HepG2 (cell line): ENCODE results near the gene KCTD5. TPM values are rescaled to one million over a fixed set of nuclear protein-coding genes. Genes with fewer than 3 reads are reported as not detected.

Experiments used
- BRCA1 ChIP-seq: sonication (generic); formaldehyde crosslinking; IDR thresholded peaks from 2 replicates; pipeline ENCODE4 v1.4.0; 2020; ENCODE audit warnings: missing genetic modification reagents
- CHD4 ChIP-seq: fragments of 200-600 bp; sonication (generic); IDR thresholded peaks from 2 replicates; pipeline ENCODE4 v1.7.0; 2017; ENCODE audit warnings: mild to moderate bottlenecking, low read length, borderline replicate concordance
- NFIC ChIP-seq: IDR thresholded peaks from 2 replicates; pipeline ENCODE4 v1.6.1; 2012; ENCODE audit warnings: mild to moderate bottlenecking, low read length, inconsistent platforms
- PHB2 ChIP-seq: fragments of 450-650 bp; IDR thresholded peaks from 2 replicates; pipeline ENCODE4 v1.6.1; 2018; ENCODE audit not compliant: partially characterized antibody
- SP140L ChIP-seq: sonication (generic); formaldehyde crosslinking; IDR thresholded peaks from 2 replicates; pipeline ENCODE4 v1.4.0; 2020; ENCODE audit warnings: missing genetic modification reagents, borderline replicate concordance
- ZBTB33 ChIP-seq: sonication (generic); formaldehyde crosslinking; IDR thresholded peaks from 2 replicates; pipeline ENCODE4 v1.4.0; 2020; ENCODE audit warnings: missing genetic modification reagents
- ZNF3 ChIP-seq: IDR thresholded peaks from 2 replicates; pipeline ENCODE4 v1.7.0; 2017; ENCODE audit warnings: inconsistent platforms
- ZNF431 ChIP-seq: sonication (generic); formaldehyde crosslinking; IDR thresholded peaks from 2 replicates; pipeline ENCODE4 v1.9.0; 2022; ENCODE audit warnings: missing genetic modification reagents, low read depth, mild to moderate bottlenecking, borderline replicate concordance
- ZNF629 ChIP-seq: sonication (generic); formaldehyde crosslinking; conservative IDR thresholded peaks from 2 replicates; pipeline ENCODE4 v1.5.0; 2020; ENCODE audit warnings: missing genetic modification reagents
- ZNF704 ChIP-seq: sonication (generic); formaldehyde crosslinking; IDR thresholded peaks from 2 replicates; pipeline ENCODE4 v1.8.1; 2023; ENCODE audit warnings: mild to moderate bottlenecking, inconsistent platforms, moderate library complexity, missing genetic modification reagents, borderline replicate concordance
- ZNF766 ChIP-seq: sonication (generic); formaldehyde crosslinking; IDR thresholded peaks from 2 replicates; pipeline ENCODE4 v1.5.0; 2020; ENCODE audit warnings: missing genetic modification reagents, borderline replicate concordance
- ZNF781 ChIP-seq: sonication (generic); formaldehyde crosslinking; IDR thresholded peaks from 2 replicates; pipeline ENCODE4 v1.5.1; 2020; ENCODE audit warnings: borderline replicate concordance, mild to moderate bottlenecking, missing genetic modification reagents; ENCODE audit errors: not compliant biosample characterization
- ZNF878 ChIP-seq: sonication (generic); formaldehyde crosslinking; IDR thresholded peaks from 2 replicates; pipeline ENCODE4 v1.8.1; 2023; ENCODE audit warnings: mild to moderate bottlenecking, missing genetic modification reagents, moderate library complexity
- polyA plus RNA-seq, 8 experiments: library from polyadenylated mRNA; depleted of rRNA in 3 of 8; stranded (reverse) in 7 of 8; unstranded in 1 of 8; fragments of >200 nt; fragmentation: Illumina TruSeq in 4 of 8; extraction: Trizol in 4 of 8; gene quantifications; 2 replicates each; pipeline versions ENCODE4 v1.2.1 to v1.2.3, GENCODE V29; 2011 to 2016; ENCODE audit warnings: low read depth in 4 of 8, missing spikeins in 1 of 8, mixed read lengths in 1 of 8; ENCODE audit not compliant: insufficient read depth in 1 of 8
- total RNA-seq, 5 experiments: library from RNA; depleted of rRNA; stranded (reverse); fragments of >200 nt; fragmentation: Illumina TruSeq; extraction: Trizol; gene quantifications; 2 replicates each; pipeline ENCODE4 v1.2.3, GENCODE V29; 2016; ENCODE audit warnings: low read depth in 1 of 5
- TF ChIP-seq, protein P1 (sequence below): sonication (generic); formaldehyde crosslinking; conservative IDR thresholded peaks from 2 replicates; pipeline ENCODE4 v1.4.0; 2020; ENCODE audit warnings: missing genetic modification reagents
- TF ChIP-seq, protein P2 (sequence below): sonication (generic); formaldehyde crosslinking; conservative IDR thresholded peaks from 2 replicates; pipeline ENCODE4 v1.5.0; 2020; ENCODE audit warnings: missing genetic modification reagents

KCTD5 gene
- total and polyA plus RNA-seq, 2 of the 13 experiments (the other 11 are each of a cell fraction or from before 2014, with no cell fraction given) = 25.4 to 29.8 TPM

DNA sequence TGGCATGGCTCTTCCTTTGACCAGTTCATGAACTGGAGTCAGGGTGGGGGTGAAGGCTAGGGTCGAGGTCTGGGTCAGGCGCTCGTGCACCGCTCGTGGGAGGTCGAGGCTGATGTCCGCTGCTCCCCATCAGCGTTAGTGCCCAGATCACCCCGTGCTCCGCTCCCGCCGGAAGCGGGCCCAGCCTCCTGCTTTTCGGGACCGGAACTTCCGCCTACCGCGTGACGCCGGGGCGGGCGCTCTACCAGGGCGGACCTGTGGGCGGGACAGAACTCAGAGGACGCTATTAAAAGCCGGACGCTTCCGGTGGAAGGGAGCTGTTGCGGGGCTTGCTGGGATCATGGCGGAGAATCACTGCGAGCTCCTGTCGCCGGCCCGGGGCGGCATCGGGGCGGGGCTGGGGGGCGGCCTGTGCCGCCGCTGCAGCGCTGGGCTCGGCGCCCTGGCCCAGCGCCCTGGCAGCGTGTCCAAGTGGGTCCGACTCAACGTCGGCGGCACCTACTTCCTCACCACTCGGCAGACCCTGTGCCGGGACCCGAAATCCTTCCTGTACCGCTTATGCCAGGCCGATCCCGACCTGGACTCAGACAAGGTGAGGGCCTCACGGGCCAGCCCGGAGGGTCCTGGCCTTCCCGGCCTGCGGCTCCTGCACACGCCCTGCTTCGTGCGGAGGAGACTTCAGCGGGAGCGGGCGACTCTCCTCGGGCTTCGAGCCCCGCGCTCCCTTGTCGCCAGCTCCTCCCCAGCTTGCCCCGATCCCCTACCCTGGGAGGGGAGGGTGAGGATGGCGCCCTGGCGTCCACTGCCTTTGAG lies at the start of gene KCTD5 (continued):
- TF ChIP-seq ZNF3 = no peak
- no peak for TF ChIP-seq CHD4
- no peak for TF ChIP-seq PHB2
- TF ChIP-seq BRCA1 (CRISPR knock-in tag) = peak; percentile 89
- peak; percentile 81; the same call in 1 of the 2 replicates for TF ChIP-seq ZNF704 (CRISPR knock-in tag)
- TF ChIP-seq SP140L (CRISPR knock-in tag) = peak; percentile 85; the same call in 1 of the 2 replicates
- TF ChIP-seq NFIC = no peak; the same call in 1 of the 2 replicates
- TF ChIP-seq ZNF766 (CRISPR knock-in tag) = peak; percentile 50; the same call in 1 of the 2 replicates
- peak; percentile 82 for TF ChIP-seq ZNF878 (CRISPR knock-in tag)
- TF ChIP-seq, protein P1, sequence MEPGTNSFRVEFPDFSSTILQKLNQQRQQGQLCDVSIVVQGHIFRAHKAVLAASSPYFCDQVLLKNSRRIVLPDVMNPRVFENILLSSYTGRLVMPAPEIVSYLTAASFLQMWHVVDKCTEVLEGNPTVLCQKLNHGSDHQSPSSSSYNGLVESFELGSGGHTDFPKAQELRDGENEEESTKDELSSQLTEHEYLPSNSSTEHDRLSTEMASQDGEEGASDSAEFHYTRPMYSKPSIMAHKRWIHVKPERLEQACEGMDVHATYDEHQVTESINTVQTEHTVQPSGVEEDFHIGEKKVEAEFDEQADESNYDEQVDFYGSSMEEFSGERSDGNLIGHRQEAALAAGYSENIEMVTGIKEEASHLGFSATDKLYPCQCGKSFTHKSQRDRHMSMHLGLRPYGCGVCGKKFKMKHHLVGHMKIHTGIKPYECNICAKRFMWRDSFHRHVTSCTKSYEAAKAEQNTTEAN = peak; percentile 87
- TF ChIP-seq ZBTB33 = peak; percentile 63
- TF ChIP-seq ZNF781 (CRISPR knock-in tag) = no peak
- peak; percentile 59 for TF ChIP-seq ZNF629 (CRISPR knock-in tag)
- TF ChIP-seq, protein P2, sequence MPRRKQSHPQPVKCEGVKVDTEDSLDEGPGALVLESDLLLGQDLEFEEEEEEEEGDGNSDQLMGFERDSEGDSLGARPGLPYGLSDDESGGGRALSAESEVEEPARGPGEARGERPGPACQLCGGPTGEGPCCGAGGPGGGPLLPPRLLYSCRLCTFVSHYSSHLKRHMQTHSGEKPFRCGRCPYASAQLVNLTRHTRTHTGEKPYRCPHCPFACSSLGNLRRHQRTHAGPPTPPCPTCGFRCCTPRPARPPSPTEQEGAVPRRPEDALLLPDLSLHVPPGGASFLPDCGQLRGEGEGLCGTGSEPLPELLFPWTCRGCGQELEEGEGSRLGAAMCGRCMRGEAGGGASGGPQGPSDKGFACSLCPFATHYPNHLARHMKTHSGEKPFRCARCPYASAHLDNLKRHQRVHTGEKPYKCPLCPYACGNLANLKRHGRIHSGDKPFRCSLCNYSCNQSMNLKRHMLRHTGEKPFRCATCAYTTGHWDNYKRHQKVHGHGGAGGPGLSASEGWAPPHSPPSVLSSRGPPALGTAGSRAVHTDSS (CRISPR knock-in tag) = no peak
- TF ChIP-seq ZNF431 (CRISPR knock-in tag) = peak; percentile 79
- TF ChIP-seq, all 625 proteins: peak for 393
